Hematopoietic multipotent progenitor cell treated with erythropoietin and hydrocortisone succinate and interleukin-3 and kit ligand, for 8 days (in vitro differentiated cells): ENCODE measurements around the gene DOHH.
A peak's percentile ranks its signal among the peaks of the same experiment; 100 is the strongest.

Source experiments
- DNase-seq: peaks from one replicate; pipeline ENCODE4 v3.0.0-alpha.2; 2015

Gene DOHH, protein sequence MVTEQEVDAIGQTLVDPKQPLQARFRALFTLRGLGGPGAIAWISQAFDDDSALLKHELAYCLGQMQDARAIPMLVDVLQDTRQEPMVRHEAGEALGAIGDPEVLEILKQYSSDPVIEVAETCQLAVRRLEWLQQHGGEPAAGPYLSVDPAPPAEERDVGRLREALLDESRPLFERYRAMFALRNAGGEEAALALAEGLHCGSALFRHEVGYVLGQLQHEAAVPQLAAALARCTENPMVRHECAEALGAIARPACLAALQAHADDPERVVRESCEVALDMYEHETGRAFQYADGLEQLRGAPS

GRCh38 chr19:3500429-3501101 is at the start of gene DOHH:
Gene DOHH (minus strand): TSS chr19:3500674. CDS start chr19:3496814, 3,860 bp downstream.
- peak; percentile 99 for DNase-seq

GRCh38 chr19:3549816-3550215 is 49.3 kb upstream of the DOHH start:
- DNase-seq: no peak

DNA sequence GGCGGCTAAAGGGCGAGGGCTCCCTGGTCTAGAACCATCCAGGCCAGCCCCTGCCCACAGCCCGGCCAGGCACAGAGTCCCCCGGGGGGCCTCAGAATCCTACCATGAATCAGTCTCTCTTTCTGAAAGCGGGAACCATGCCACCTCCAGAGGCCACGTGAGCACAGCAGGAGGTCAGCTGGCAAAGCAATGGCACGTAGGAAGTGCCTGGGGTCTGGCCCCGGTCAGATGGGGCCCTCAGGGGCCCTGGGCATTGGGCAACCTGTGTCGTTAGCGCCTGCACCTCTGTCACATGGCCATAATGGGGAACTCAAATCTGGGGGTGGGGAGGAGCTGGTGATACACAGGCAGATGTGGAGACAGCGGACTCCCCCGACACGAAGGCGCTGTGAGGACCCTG is 48.1 kb upstream of the DOHH start:
- no peak for DNase-seq

DNA sequence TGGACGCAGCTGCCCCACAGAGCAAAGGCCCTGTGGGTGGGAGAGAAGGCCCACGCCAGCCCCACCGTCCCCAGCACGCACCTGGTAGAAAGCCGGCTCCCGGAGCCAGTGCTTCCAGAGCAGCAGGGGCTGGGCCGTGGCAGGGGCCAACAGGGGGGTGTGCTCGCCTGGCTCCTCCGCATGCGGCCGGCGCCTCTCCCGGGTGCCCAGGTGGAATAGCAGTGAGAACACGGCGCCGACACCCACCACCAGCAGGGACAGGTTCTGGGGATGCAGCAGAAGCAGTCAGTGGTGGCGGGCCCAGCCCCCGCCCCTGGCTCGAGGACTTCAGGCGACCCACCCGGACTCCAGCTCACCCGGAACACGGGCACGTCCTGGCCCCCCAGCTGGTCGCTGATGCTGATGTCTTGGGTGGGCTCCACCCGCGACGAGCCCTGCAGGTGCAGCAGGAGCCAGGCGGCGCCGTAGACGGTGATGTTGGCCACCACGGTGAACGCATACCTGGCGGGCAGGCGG is 47.4 kb upstream of the DOHH start:
- no peak for DNase-seq

DNA sequence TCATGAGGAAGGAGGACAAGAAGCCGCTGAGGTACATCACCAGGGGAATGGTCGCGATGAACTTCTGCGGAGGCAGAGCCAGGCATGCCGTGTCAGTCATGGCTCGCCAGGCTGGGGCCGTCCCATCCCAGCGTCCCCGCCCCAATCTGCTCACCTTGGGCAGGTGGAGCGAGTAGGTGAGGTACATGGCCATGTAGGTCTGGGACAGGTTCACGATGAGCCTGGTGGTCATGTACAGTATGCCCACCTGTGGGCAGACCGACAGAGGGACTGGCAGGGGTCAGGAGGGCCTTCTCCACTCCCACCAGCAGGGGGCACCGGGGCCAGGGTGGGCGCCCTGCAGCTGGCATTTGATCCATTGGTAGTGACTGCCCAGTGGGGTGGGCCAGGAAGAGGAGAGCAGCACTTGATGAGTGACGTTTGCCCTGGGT is 46.8 kb upstream of the DOHH start:
- peak; percentile 39 for DNase-seq

- DNase-seq: no peak
Measured at GRCh38 chr19:3546119-3546518, 45.6 kb upstream of the DOHH start.

DNA sequence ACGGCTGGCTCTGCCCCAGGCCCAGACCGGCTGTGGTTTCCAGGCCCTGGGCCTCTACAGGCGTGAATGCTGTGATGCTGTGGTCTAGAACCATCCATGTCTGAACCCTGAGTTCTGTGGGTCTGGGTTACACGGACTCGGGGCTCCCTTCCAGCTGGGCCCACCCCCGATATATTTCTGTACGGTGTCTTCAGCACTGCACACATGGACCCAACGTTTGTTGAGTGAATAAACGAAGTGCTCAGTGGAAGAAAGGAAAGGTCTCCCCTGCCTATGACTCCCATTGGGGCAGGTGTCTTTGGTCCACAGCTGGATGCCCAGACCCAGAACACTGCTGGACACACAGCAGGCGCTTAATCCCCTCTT is 45.2 kb upstream of the DOHH start:
- no peak for DNase-seq

DNA sequence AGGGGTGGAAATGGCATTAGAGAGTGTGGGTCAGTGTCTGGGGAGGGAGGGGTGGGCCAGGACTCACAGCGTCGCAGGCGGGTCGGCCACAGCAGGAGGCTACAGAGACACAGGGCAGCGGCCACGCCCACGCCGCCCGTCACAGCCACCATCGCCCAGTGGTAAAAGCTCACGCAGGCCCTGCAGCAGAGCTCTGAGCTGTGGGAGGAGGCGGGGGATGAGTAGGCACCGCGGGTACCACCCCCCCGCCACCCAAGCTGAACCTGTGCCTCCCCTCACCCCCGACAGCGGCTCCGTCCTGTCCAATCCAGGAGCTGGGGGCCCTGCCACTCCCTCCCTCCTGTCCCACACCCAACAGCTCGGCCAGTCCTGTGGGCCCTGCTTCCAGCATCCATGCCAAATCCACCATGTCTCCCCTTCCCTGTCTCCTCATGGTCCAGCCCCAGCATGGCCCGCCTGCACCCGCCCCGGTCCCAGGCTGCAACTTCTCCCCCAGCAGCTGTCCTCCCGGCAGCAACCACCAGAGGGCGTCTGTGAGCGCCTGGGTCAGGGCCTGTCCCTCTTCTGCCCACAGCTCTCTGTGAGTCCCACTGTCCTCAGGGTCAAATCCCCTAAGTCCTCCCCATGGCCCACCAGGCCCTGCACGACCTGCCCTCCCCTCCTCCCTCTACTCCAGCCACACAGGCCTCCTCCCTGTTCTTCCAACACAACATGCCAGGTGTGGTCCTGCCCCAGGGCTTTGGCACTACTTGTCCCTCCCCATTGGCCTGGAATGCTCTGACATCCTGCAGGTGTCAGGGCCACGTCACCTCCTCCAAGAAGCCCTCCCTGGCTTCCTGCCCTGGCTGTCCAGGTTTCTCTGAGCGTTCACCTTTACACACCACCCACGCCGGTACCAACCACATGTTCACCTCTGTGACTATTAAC is 44.5 kb upstream of the DOHH start:
- DNase-seq: peak; percentile 63

DNA sequence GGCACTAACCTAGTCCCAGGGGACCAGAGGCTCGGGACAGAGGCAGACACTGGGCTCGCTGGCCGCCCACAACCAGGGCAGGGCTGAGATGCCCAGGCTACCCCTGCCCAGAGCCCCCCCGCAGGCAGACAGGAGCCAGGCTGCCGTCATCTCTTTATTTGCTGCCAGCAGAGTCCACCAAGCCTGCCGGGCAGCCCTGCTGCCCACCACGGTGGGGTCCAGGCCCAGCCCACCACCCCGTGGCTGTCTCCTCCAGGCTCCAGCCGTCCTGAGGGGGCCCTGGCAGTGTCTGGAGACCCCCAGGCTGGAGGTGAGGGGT is 43.5 kb upstream of the DOHH start:
- DNase-seq: no peak

GRCh38 chr19:3543150-3544057 is 42.9 kb upstream of the DOHH start:
- DNase-seq: no peak

GRCh38 chr19:3539756-3540118 is 39.3 kb upstream of the DOHH start:
- no peak for DNase-seq

GRCh38 chr19:3538965-3539755 is 38.7 kb upstream of the DOHH start, which contains the start of gene TEKTIP1:
Gene TEKTIP1 (plus strand): TSS chr19:3539174. CDS start chr19:3539178, 4 bp downstream.
- DNase-seq: no peak

- DNase-seq: no peak
Measured at GRCh38 chr19:3538258-3538929, 37.9 kb upstream of the DOHH start.

- no peak for DNase-seq
Measured at GRCh38 chr19:3537438-3538240, 37.2 kb upstream of the DOHH start.

GRCh38 chr19:3537101-3537437 is 36.6 kb upstream of the DOHH start:
- no peak for DNase-seq

- no peak for DNase-seq
Measured at GRCh38 chr19:3536429-3537100, 36.1 kb upstream of the DOHH start.

- DNase-seq: no peak
Measured at GRCh38 chr19:3535981-3536380, 35.5 kb upstream of the DOHH start.

DNA sequence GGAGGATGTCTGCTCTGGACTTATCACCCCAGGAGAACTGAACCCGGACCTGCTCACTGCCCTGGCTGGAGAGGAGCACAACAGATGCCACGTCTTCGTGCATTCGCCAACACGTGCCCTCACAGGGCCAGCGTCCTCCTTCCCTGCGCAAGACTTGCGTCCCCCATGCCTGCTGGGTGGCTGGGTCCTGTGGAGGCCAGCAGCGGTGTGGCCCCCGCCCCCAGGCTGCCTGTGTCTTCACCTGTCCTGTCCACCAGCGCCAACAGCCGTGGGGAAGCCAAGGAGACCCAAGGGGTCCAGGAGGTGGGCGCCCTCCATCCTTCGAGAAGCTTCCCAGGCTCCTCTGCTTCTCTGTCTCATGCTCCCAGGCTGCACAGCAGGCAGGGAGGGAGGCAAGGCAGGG is 35.1 kb upstream of the DOHH start:
- no peak for DNase-seq

DNA sequence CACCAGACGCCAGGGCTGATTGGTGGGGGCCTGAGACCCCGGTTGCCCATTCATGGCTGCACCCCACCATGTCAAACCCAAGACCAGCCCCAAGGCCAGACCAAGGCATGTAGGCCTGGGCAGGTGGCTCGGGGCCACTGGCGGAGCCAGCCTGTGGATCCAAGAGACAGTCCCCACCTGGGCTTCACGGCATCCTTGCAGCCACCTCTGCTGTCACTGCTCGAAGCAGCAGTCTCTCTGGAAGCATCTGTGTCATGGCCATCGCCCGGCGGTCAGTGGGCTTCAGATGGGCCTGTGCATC is 34.7 kb upstream of the DOHH start:
- DNase-seq: no peak
